Endometrial microvascular endothelial cells (primary cell): ENCODE data around the gene YTHDC1. TPM values are rescaled to one million over a fixed set of nuclear protein-coding genes. Genes with fewer than 3 reads are reported as not detected.

Source experiments
- total RNA-seq: library from RNA; depleted of rRNA; stranded (reverse); fragments of >200 nt; gene quantifications from one replicate; pipeline ENCODE4 v1.2.3, GENCODE V29; 2015; ENCODE audit errors: inconsistent ontology term

Gene YTHDC1
- total RNA-seq, 1 donor from 2014 or later = 35.1 TPM

Other genes with a start within 250 kb of the YTHDC1 start
- not detected for gene TMPRSS11F, start 220.2 kb downstream of the YTHDC1 start, total RNA-seq
- not detected for gene TMPRSS11B, start 104.4 kb downstream of the YTHDC1 start, total RNA-seq
- gene TMPRSS11E, start 97.4 kb upstream of the YTHDC1 start, total RNA-seq = not detected
- not detected for gene UGT2B17, start 226.2 kb upstream of the YTHDC1 start, total RNA-seq